GM23338 (cell line): ENCODE data around the gene RAD51AP2. TPM values are rescaled to one million over a fixed set of nuclear protein-coding genes. Genes with fewer than 3 reads are reported as not detected.

Experiments
- ATAC-seq: fragments of 200-7000 bp; cut with Tn5 transposase; 3 replicates; pipeline ENCODE4 v1.9.1; 2020
- DNase-seq: peaks from one replicate; pipeline ENCODE4 v3.0.0-alpha.2; 2015; ENCODE audit warnings: low spot score
- H2AFZ ChIP-seq: fragments of 200-600 bp; sonication (generic); 2 replicates; pipeline ENCODE4 v1.8.0; 2016; ENCODE audit warnings: antibody characterized with exemption, mild to moderate bottlenecking, moderate library complexity
- H3F3A ChIP-seq: fragments of 200-600 bp; sonication (generic); replicated peaks from 2 replicates; pipeline ENCODE4 v1.8.0; 2017; ENCODE audit warnings: antibody characterized with exemption, mixed run types, low read depth
- H3K27ac ChIP-seq: fragments of 200-600 bp; sonication (generic); 2 replicates; pipeline ENCODE4 v1.6.1; 2016; ENCODE audit warnings: low read depth
- H3K27me3 ChIP-seq: fragments of 200-600 bp; sonication (generic); 2 replicates; pipeline ENCODE4 v1.8.0; 2016; ENCODE audit warnings: mild to moderate bottlenecking, mixed run types, moderate library complexity; ENCODE audit not compliant: insufficient read depth
- H3K36me3 ChIP-seq: fragments of 200-600 bp; sonication (generic); 2 replicates; pipeline ENCODE4 v1.8.0; 2016; ENCODE audit warnings: mild to moderate bottlenecking; ENCODE audit not compliant: insufficient read depth
- H3K4me1 ChIP-seq: fragments of 200-600 bp; sonication (generic); 2 replicates; pipeline ENCODE4 v1.8.0; 2016; ENCODE audit warnings: mild to moderate bottlenecking, moderate library complexity; ENCODE audit not compliant: insufficient read depth
- H3K4me2 ChIP-seq: fragments of 200-600 bp; sonication (generic); 2 replicates; pipeline ENCODE4 v1.7.1; 2017; ENCODE audit warnings: mixed run types
- H3K4me3 ChIP-seq: fragments of 200-600 bp; sonication (generic); 2 replicates; pipeline ENCODE4 v1.6.1; 2016; ENCODE audit warnings: mixed run types
- H3K79me2 ChIP-seq: fragments of 200-600 bp; sonication (generic); replicated peaks from 2 replicates; pipeline ENCODE4 v1.8.0; 2017; ENCODE audit warnings: mild to moderate bottlenecking; ENCODE audit not compliant: insufficient read depth
- H3K9me2 ChIP-seq: fragments of 200-600 bp; sonication (generic); 2 replicates; pipeline ENCODE4 v1.8.0; 2017; ENCODE audit not compliant: insufficient read depth
- H4K20me1 ChIP-seq: fragments of 200-600 bp; sonication (generic); replicated peaks from 2 replicates; pipeline ENCODE4 v1.8.0; 2017; ENCODE audit warnings: mild to moderate bottlenecking; ENCODE audit not compliant: insufficient read depth
- H3K27ac Mint-ChIP-seq: 2 replicates; pipeline ENCODE4 v1.8.0; 2020; ENCODE audit warnings: inconsistent platforms, mild to moderate bottlenecking, moderate library complexity, mixed read lengths
- H3K27me3 Mint-ChIP-seq: 3 replicates; pipeline ENCODE4 v1.8.0; 2022; ENCODE audit warnings: low read depth, mild to moderate bottlenecking, moderate library complexity, mixed read lengths, inconsistent platforms; ENCODE audit not compliant: insufficient read depth, poor library complexity
- H3K36me3 Mint-ChIP-seq: 3 replicates; pipeline ENCODE4 v1.8.0; 2021; ENCODE audit warnings: low read depth, mild to moderate bottlenecking, inconsistent platforms, moderate library complexity, mixed read lengths
- H3K4me1 Mint-ChIP-seq: 3 replicates; pipeline ENCODE4 v1.8.0; 2020; ENCODE audit warnings: mild to moderate bottlenecking, inconsistent platforms, mixed read lengths
- H3K4me3 Mint-ChIP-seq: 3 replicates; pipeline ENCODE4 v1.8.0; 2021; ENCODE audit warnings: moderate library complexity, mild to moderate bottlenecking, inconsistent platforms, mixed read lengths
- H3K9me3 Mint-ChIP-seq: 3 replicates; pipeline ENCODE4 v1.8.0; 2020; ENCODE audit warnings: moderate library complexity, mild to moderate bottlenecking, inconsistent platforms, mixed read lengths
- CREB1 ChIP-seq: fragments of 250-450 bp; sonication (Bioruptor Pico); IDR thresholded peaks from 2 replicates; pipeline ENCODE4 v1.5.0; 2020; ENCODE audit warnings: low read depth, mild to moderate bottlenecking, moderate library complexity
- ETS1 ChIP-seq: IDR thresholded peaks from 2 replicates; pipeline ENCODE4 v1.6.1; 2016; ENCODE audit warnings: antibody characterized with exemption
- EZH2 ChIP-seq: fragments of 200-600 bp; sonication (generic); IDR thresholded peaks from one replicate; pipeline ENCODE4 v1.8.0; 2017; ENCODE audit warnings: antibody characterized with exemption, mild to moderate bottlenecking, low read depth; ENCODE audit not compliant: unreplicated experiment
- EZH2phosphoT487 ChIP-seq: fragments of 200-600 bp; sonication (generic); IDR thresholded peaks from one replicate; pipeline ENCODE4 v1.8.1; 2018; ENCODE audit warnings: antibody characterized with exemption; ENCODE audit not compliant: unreplicated experiment
- NANOG ChIP-seq: IDR thresholded peaks from 2 replicates; pipeline ENCODE4 v1.6.1; 2016; ENCODE audit warnings: antibody characterized with exemption, borderline replicate concordance
- POLR2AphosphoS5 ChIP-seq: IDR thresholded peaks from 2 replicates; pipeline ENCODE4 v1.6.1; 2016; ENCODE audit warnings: antibody characterized with exemption, low read depth
- STAT1 ChIP-seq: IDR thresholded peaks from one replicate; pipeline ENCODE4 v1.6.1; 2016; ENCODE audit warnings: antibody characterized with exemption; ENCODE audit not compliant: unreplicated experiment
- ZNF462 ChIP-seq: fragments of 250-450 bp; sonication (Bioruptor Pico); IDR thresholded peaks from 2 replicates; pipeline ENCODE4 v1.5.0; 2020; ENCODE audit warnings: mild to moderate bottlenecking, moderate library complexity
- polyA plus RNA-seq: library from polyadenylated mRNA; unstranded; fragments of >200 nt; fragmentation: Nextera tagmentation; extraction: Ambion mirVana; gene quantifications from 2 replicates; pipeline ENCODE4 v1.2.1, GENCODE V29; 2016
- total RNA-seq: library from RNA; depleted of rRNA; stranded (reverse); fragments of >200 nt; shearing (Covaris generic); gene quantifications from 2 replicates; pipeline ENCODE4 v1.2.3, GENCODE V29; 2014
- TF ChIP-seq, protein P1 (sequence below): IDR thresholded peaks from one replicate; pipeline ENCODE4 v1.6.1; 2018; ENCODE audit warnings: antibody characterized with exemption; ENCODE audit not compliant: unreplicated experiment

Gene RAD51AP2
- total and polyA plus RNA-seq, 2 experiments from 2014 or later, result 0.16 to 0.38 TPM

DNA sequence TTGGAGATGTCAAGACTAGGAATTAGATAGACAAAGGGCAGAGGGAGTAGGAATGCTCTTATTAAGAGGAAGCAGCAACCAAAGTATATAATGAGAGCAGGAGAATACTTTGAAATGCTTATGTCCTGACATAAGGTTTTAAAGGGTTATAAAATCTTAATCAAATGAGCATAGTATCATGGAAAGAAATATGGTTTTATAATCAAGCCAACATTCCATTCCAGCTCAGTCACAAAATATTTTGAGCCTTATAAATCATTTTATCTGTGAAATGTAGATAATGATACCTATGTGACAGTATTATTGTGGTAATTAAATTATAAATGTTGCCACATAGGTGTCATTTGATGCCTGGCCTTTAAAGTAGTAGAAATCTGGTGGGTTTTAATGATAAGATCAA is 39.8 kb upstream of the RAD51AP2 start:
- H3K27ac ChIP-seq, result no peak overlapping the region
- peak overlapping the region; percentile 79 for H3K27ac Mint-ChIP-seq

More for the DNA sequence above, 39.8 kb upstream of the RAD51AP2 start:
- no peak for TF ChIP-seq POLR2AphosphoS5
- no peak for TF ChIP-seq CREB1 (CRISPR knock-in tag)
- TF ChIP-seq, protein P1, sequence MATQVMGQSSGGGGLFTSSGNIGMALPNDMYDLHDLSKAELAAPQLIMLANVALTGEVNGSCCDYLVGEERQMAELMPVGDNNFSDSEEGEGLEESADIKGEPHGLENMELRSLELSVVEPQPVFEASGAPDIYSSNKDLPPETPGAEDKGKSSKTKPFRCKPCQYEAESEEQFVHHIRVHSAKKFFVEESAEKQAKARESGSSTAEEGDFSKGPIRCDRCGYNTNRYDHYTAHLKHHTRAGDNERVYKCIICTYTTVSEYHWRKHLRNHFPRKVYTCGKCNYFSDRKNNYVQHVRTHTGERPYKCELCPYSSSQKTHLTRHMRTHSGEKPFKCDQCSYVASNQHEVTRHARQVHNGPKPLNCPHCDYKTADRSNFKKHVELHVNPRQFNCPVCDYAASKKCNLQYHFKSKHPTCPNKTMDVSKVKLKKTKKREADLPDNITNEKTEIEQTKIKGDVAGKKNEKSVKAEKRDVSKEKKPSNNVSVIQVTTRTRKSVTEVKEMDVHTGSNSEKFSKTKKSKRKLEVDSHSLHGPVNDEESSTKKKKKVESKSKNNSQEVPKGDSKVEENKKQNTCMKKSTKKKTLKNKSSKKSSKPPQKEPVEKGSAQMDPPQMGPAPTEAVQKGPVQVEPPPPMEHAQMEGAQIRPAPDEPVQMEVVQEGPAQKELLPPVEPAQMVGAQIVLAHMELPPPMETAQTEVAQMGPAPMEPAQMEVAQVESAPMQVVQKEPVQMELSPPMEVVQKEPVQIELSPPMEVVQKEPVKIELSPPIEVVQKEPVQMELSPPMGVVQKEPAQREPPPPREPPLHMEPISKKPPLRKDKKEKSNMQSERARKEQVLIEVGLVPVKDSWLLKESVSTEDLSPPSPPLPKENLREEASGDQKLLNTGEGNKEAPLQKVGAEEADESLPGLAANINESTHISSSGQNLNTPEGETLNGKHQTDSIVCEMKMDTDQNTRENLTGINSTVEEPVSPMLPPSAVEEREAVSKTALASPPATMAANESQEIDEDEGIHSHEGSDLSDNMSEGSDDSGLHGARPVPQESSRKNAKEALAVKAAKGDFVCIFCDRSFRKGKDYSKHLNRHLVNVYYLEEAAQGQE, result no peak
- TF ChIP-seq NANOG, result no peak
- no peak for TF ChIP-seq EZH2phosphoT487
- no peak for TF ChIP-seq EZH2
- TF ChIP-seq ZNF462 (CRISPR knock-in tag), result no peak
- TF ChIP-seq STAT1, result no peak
- no peak for TF ChIP-seq ETS1
- Mint-ChIP-seq H3K27me3 (no peaks in the 10 kb centered on the region), H3K4me1 (peaks cover 84% of the 10 kb centered on the region), H3K4me3 (peak overlapping the region; percentile 47), H3K36me3 (0 out of 3 replicates have a peak, but pooled peaks cover 3% of the 10 kb centered on the region), H3K9me3 (no peaks in the 10 kb centered on the region)
- Histone ChIP-seq H3K4me1 (peaks cover 77% of the 10 kb centered on the region), H3K27me3 (no peaks in the 10 kb centered on the region), H3F3A (no peaks in the 10 kb centered on the region), H2AFZ (no peak overlapping the region), H3K4me3 (peak overlapping the region; percentile 20; the same call in 1 of the 2 replicates), H4K20me1 (peaks cover 10% of the 10 kb centered on the region; the same call in 1 of the 2 replicates), H3K36me3 (no peaks in the 10 kb centered on the region), H3K4me2 (peak overlapping the region; percentile 61), H3K79me2 (peaks cover 100% of the 10 kb centered on the region), H3K9me2 (no peaks in the 10 kb centered on the region)
- ATAC-seq (no peak), DNase-seq (no peak)
